HEK293T (cell line): Measurements from ENCODE around the gene GABRA5.

ENCODE experiments used
- CTCF ChIA-PET: fragments of 350-600 bp; formaldehyde crosslinking; extraction: SDS; loops from one replicate; lab custom pipeline; 2021; ENCODE audit warnings: antibody characterized with exemption, inconsistent platforms; lab: Yijun Ruan, JAX
- POLR2A ChIA-PET: fragments of 350-600 bp; formaldehyde crosslinking; extraction: SDS; loops from one replicate; lab custom pipeline; 2020; ENCODE audit warnings: antibody characterized with exemption, inconsistent platforms; lab: Yijun Ruan, JAX
- DNase-seq: peaks from one replicate; pipeline ENCODE4 v3.0.0; 2012; ENCODE audit warnings: mixed read lengths; ENCODE audit errors: extremely low spot score
- ARNT ChIP-seq: fragments of 450-650 bp; IDR thresholded peaks from 2 replicates; pipeline ENCODE4 v1.6.1; 2017; ENCODE audit warnings: mild to moderate bottlenecking
- BHLHE40 ChIP-seq: fragments of 450-650 bp; IDR thresholded peaks from 2 replicates; pipeline ENCODE4 v1.6.1; 2016; ENCODE audit warnings: mild to moderate bottlenecking, moderate library complexity, borderline replicate concordance
- CTBP1 ChIP-seq: fragments of 450-650 bp; IDR thresholded peaks from 2 replicates; pipeline ENCODE4 v1.6.1; 2016; ENCODE audit warnings: borderline replicate concordance
- ELF4 ChIP-seq: fragments of 450-650 bp; IDR thresholded peaks from 2 replicates; pipeline ENCODE4 v1.6.1; 2017; ENCODE audit warnings: antibody characterized with exemption
- FOXA1 ChIP-seq: fragments of 450-650 bp; IDR thresholded peaks from 2 replicates; pipeline ENCODE4 v1.6.1; 2016; ENCODE audit warnings: mild to moderate bottlenecking
- FOXK2 ChIP-seq: fragments of 450-650 bp; IDR thresholded peaks from 2 replicates; pipeline ENCODE4 v1.6.1; 2016; ENCODE audit warnings: mild to moderate bottlenecking
- FOXM1 ChIP-seq: fragments of 450-650 bp; IDR thresholded peaks from 2 replicates; pipeline ENCODE4 v1.6.1; 2017; ENCODE audit warnings: mild to moderate bottlenecking, borderline replicate concordance
- HDGF ChIP-seq: fragments of 450-650 bp; IDR thresholded peaks from 2 replicates; pipeline ENCODE4 v1.6.1; 2017; ENCODE audit warnings: antibody characterized with exemption, borderline replicate concordance
- L3MBTL2 ChIP-seq: fragments of 450-650 bp; conservative IDR thresholded peaks from 2 replicates; pipeline ENCODE4 v1.6.1; 2016; ENCODE audit warnings: mild to moderate bottlenecking
- LEF1 ChIP-seq: fragments of 450-650 bp; IDR thresholded peaks from 2 replicates; pipeline ENCODE4 v1.6.1; 2017; ENCODE audit warnings: mild to moderate bottlenecking, borderline replicate concordance
- NFRKB ChIP-seq: fragments of 450-650 bp; IDR thresholded peaks from 2 replicates; pipeline ENCODE4 v1.6.1; 2016; ENCODE audit warnings: mild to moderate bottlenecking, moderate library complexity
- PKNOX1 ChIP-seq: fragments of 450-650 bp; IDR thresholded peaks from 2 replicates; pipeline ENCODE4 v1.6.1; 2016
- SP1 ChIP-seq: fragments of 450-650 bp; IDR thresholded peaks from 2 replicates; pipeline ENCODE4 v1.6.1; 2017
- SUZ12 ChIP-seq: fragments of 450-650 bp; IDR thresholded peaks from 2 replicates; pipeline ENCODE4 v1.6.1; 2016; ENCODE audit warnings: mild to moderate bottlenecking
- TARDBP ChIP-seq: fragments of 450-650 bp; IDR thresholded peaks from 2 replicates; pipeline ENCODE4 v1.6.1; 2016
- ZNF384 ChIP-seq: fragments of 450-650 bp; IDR thresholded peaks from 2 replicates; pipeline ENCODE4 v1.6.1; 2016

Gene GABRA5

DNA sequence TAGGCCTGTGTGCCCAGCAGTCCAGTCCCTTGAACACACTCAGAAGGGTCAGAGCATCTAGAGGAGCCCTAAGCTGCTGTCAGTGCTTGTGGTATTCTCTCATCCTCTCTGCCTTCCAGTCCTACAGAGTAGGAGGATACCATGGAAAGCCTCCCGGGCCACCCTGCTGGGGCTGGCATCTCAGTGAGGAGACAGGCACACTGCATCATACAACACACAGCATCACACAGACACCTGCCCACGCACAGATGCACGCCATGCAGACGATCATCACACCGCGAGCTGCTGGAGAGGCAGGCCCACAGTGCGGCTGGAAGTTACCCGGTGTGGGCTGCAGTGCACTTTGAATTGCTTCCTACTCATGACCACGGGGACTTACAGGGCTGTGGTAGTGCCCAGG, 15.2 kb downstream of the GABRA5 start:
- TF ChIP-seq HDGF = no peak
- TF ChIP-seq ZNF384 = no peak
- TF ChIP-seq TARDBP = no peak
- no peak for TF ChIP-seq BHLHE40
- no peak for TF ChIP-seq ELF4
- TF ChIP-seq SUZ12 = no peak
- no peak for TF ChIP-seq FOXA1
- TF ChIP-seq PKNOX1 = no peak
- TF ChIP-seq FOXM1 = no peak
- TF ChIP-seq SP1 = no peak
- no peak for TF ChIP-seq ARNT
- no peak for TF ChIP-seq L3MBTL2
- no peak for TF ChIP-seq FOXK2
- TF ChIP-seq LEF1 = no peak
- no peak for TF ChIP-seq NFRKB
- CTCF ChIA-PET = no interaction called here
- DNase-seq = no peak
- POLR2A ChIA-PET = no interaction called here

DNA sequence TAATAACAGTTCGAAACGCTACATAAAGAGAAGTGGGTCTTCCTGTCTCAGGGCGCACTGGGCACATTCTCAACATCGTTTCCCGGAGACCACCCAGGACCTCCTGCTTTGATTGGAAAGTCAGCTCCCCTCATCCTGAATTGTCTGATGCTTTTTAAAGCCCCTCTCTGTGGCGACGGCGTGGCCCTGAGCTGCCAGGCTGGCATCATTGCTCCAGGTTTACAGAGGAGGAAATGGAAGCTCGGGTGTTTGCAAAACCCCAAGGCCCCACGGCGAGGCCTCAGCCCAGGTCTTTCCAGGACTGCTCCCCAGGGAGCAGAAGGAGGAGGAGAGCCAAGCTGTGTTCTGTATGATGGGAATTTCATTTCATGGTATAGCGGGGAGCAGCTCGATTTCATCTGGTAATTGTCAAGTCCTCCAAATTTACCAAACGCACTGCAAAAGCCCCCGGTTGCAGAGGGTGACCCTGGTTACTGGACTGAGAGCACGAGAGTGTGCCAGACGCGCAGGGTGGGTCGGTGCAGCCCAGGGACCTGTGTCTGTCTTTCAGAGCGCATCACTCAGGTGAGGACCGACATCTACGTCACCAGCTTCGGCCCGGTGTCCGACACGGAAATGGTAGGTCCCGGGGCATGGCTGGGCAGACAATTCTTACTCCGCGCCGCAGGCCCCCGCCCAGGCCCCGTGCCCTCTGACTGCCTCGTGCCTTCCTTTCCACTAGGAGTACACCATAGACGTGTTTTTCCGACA, 15.9 kb downstream of the GABRA5 start:
- DNase-seq = no peak
- ChIA-PET POLR2A (no interaction called here), CTCF (no interaction called here)
- TF ChIP-seq ARNT (no peak), BHLHE40 (no peak), SUZ12 (no peak)

DNA sequence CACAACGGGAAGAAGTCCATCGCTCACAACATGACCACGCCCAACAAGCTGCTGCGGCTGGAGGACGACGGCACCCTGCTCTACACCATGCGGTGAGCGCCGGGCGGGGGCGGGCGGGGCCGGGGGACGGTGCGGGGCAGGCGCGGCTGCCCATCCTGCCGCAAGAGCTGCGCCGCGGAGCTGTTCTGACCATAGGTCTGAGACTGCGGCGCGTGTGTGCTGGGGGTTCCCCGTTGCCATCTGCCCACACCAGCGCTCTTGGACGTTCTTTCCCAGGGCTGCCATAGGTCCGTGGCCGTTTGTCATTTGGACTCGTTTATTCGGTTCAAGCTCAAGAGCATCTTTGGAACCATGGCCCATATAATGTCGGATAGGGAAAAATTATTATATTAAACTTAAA, 16.6 kb downstream of the GABRA5 start:
- DNase-seq = no peak
- TF ChIP-seq TARDBP (no peak), ZNF384 (no peak), HDGF (no peak), SP1 (no peak), PKNOX1 (no peak), FOXM1 (no peak), FOXK2 (no peak), SUZ12 (no peak), ELF4 (no peak), ARNT (no peak), CTBP1 (no peak), LEF1 (no peak), FOXA1 (no peak), L3MBTL2 (no peak), BHLHE40 (no peak), NFRKB (no peak)
- ChIA-PET POLR2A (no interaction called here), CTCF (interaction anchor here (0.6 kb wide), 1 partner anchor 503 kb away, joined by 3 read pairs; no protein-coding TSS in a partner anchor)

- ChIA-PET POLR2A (no interaction called here), CTCF (interaction anchor here (0.6 kb wide), 1 partner anchor 138 kb away, joined by 4 read pairs; no protein-coding TSS in a partner anchor)
- TF ChIP-seq PKNOX1 (no peak), ZNF384 (no peak), L3MBTL2 (no peak), ARNT (no peak), SUZ12 (no peak), FOXK2 (no peak), HDGF (no peak), BHLHE40 (no peak), ELF4 (no peak)
- no peak for DNase-seq
Observed at GRCh38 chr15:26886566-26886965, 19.7 kb downstream of the GABRA5 start.

- ChIA-PET CTCF (no interaction called here), POLR2A (no interaction called here)
- DNase-seq = no peak
- TF ChIP-seq ELF4 (no peak), SP1 (no peak), CTBP1 (no peak), L3MBTL2 (no peak), FOXK2 (no peak), FOXA1 (no peak), PKNOX1 (no peak), ZNF384 (no peak), BHLHE40 (no peak), ARNT (no peak), NFRKB (no peak), TARDBP (no peak), HDGF (no peak), FOXM1 (no peak), LEF1 (no peak), SUZ12 (no peak)
Observed at GRCh38 chr15:26887926-26888666, 21.2 kb downstream of the GABRA5 start.
